ENCODE data around the gene DRAM1.
A peak's percentile ranks its signal among the peaks of the same experiment; 100 is the strongest.

DRAM1 gene

GRCh38 chr12:101931498-101932326 lies 54.3 kb downstream of the DRAM1 start:
- peaks cover 65 to 93% of the 10 kb centered on the region in 2 donors for H3K4me1 Mint-ChIP-seq
- H3K27me3 Mint-ChIP-seq = no peaks in the 10 kb centered on the region
- peaks cover 7 to 12% of the 10 kb centered on the region in 2 donors for H3K9me3 Mint-ChIP-seq
- H3K36me3 Mint-ChIP-seq = peaks cover 13 to 30% of the 10 kb centered on the region in 2 donors
- peak; percentile 70 for DNase-seq
- peak overlapping the region; percentile 50 to 68 for H3K4me3 Mint-ChIP-seq
- peak; percentile 73 to 78 for ATAC-seq (replicated peaks)
- peak overlapping the region; percentile 93 for H3K27ac Mint-ChIP-seq

DNA sequence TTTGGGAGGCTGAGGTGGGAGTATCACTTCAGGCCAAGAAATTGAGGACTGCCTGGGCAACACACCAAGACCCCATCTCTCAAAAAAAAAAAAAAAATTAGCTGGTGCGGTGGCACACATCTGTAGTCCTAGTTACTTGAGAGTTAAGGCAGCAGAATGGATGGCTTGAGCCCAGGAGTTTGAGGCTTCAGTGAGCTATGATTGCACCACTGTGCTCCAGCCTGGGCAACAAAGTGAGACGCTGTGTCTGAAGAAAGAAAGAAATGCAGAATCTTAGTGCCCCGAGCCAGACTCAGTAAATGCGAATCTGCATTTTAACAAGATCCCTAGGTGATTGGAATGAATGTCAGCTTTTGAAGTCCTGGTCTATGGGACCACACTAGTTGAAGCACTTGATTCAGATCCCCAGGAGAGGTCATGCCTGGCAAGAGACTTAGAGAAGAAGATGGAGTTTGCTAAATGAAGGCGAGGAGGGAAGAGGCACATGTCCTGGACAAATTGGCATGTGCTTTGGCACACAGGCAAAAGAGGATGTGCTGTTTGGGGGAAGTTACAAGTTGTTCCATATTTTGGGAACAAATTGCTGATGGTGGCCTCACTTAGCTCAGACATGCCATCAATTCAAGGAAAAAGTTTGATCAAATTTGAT lies 56.6 kb downstream of the DRAM1 start:
- DNase-seq (no peak), ATAC-seq (replicated peaks) (no peak)
- Mint-ChIP-seq H3K27me3 (no peaks in the 10 kb centered on the region), H3K27ac (peak overlapping the region; percentile 82), H3K4me3 (peak overlapping the region in 1 of 2 donors; percentile 8), H3K4me1 (peaks cover 69 to 94% of the 10 kb centered on the region in 2 donors), H3K9me3 (peaks cover 4 to 6% of the 10 kb centered on the region in 2 donors), H3K36me3 (peaks cover 12 to 18% of the 10 kb centered on the region in 2 donors)

- H3K4me3 Mint-ChIP-seq = peak overlapping the region; percentile 3 to 42
- DNase-seq = peak; percentile 45
Measured at GRCh38 chr12:101935890-101936746, 58.7 kb downstream of the DRAM1 start.

GRCh38 chr12:101939306-101939705 lies 61.9 kb downstream of the DRAM1 start:
- ATAC-seq (replicated peaks) (no peak), DNase-seq (no peak)
- no peaks in the 10 kb centered on the region for H3K27me3 Mint-ChIP-seq
- no peaks in the 10 kb centered on the region for H3K36me3 Mint-ChIP-seq
- H3K27ac Mint-ChIP-seq = no peak overlapping the region
- H3K4me1 Mint-ChIP-seq = peaks cover 47 to 76% of the 10 kb centered on the region in 2 donors
- no peaks in the 10 kb centered on the region for H3K9me3 Mint-ChIP-seq
- H3K4me3 Mint-ChIP-seq = no peak overlapping the region

More at GRCh38 chr12:101935890-101936746, 58.7 kb downstream of the DRAM1 start:
- ATAC-seq (replicated peaks) = peak; percentile 75 to 79
- Mint-ChIP-seq H3K27me3 (no peaks in the 10 kb centered on the region), H3K36me3 (peaks cover 0 to 3% of the 10 kb centered on the region in 2 donors), H3K9me3 (no peaks in the 10 kb centered on the region), H3K4me1 (peaks cover 65 to 96% of the 10 kb centered on the region in 2 donors), H3K27ac (peak overlapping the region; percentile 85)

DNA sequence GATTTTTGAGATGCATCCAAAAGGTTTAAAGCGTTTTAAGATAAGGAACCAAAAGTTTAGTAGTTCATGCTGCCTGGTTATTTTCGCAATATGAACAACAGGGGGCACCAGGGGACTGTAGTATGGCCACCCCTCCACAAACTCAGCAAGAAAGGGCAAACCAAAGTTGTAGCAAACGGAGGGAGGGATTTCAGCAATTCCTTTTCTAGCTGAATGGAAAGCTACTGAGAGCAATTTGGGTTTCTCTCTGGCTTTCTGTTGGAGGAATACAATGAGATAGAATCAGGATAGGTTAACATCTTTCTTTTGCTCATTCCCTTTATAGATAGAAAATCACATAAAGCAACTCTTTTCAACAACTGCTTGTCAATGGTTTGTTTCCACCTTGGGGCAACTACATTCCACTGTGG lies 62.5 kb downstream of the DRAM1 start:
- no peaks in the 10 kb centered on the region for H3K9me3 Mint-ChIP-seq
- peak overlapping the region; percentile 42 for H3K27ac Mint-ChIP-seq
- no peaks in the 10 kb centered on the region for H3K27me3 Mint-ChIP-seq
- ATAC-seq (replicated peaks) (peak; percentile 37 to 40), DNase-seq (peak; percentile 41)
- H3K4me1 Mint-ChIP-seq = peaks cover 43 to 72% of the 10 kb centered on the region in 2 donors
- H3K4me3 Mint-ChIP-seq = peak overlapping the region; percentile 25 to 26
- peaks cover 0 to 3% of the 10 kb centered on the region in 2 donors for H3K36me3 Mint-ChIP-seq

DNA sequence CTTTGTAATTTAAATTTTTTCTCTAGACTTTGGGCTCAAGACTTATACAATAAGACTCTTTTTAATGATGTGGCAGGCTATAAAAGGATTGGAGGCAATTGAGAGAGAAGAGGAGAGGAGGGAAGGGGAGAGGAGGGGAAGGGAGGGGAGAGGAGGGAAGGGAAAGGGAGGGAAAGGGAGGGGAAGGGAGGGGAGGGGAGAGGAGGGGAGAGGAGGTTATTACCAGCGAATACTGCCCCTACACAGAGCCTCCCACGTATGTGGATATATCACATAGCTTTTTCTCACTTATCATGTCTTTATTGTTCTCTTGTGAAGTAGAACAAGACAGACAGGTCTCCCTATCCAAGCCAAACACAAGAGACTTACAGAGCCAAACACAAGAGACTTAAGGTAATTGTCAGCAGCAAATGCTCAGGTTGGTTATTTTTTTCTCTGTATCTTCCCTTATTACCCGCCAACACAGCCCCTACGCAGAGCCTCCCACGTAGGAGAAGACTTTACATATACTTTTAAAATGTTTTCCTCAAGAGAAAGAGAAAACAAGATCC lies 63.1 kb downstream of the DRAM1 start:
- Mint-ChIP-seq H3K4me1 (peaks cover 38 to 65% of the 10 kb centered on the region in 2 donors), H3K9me3 (no peaks in the 10 kb centered on the region), H3K27ac (no peak overlapping the region), H3K27me3 (no peaks in the 10 kb centered on the region), H3K4me3 (no peak overlapping the region), H3K36me3 (peaks cover 0 to 4% of the 10 kb centered on the region in 2 donors)
- no peak for ATAC-seq (replicated peaks)
- no peak for DNase-seq

DNA sequence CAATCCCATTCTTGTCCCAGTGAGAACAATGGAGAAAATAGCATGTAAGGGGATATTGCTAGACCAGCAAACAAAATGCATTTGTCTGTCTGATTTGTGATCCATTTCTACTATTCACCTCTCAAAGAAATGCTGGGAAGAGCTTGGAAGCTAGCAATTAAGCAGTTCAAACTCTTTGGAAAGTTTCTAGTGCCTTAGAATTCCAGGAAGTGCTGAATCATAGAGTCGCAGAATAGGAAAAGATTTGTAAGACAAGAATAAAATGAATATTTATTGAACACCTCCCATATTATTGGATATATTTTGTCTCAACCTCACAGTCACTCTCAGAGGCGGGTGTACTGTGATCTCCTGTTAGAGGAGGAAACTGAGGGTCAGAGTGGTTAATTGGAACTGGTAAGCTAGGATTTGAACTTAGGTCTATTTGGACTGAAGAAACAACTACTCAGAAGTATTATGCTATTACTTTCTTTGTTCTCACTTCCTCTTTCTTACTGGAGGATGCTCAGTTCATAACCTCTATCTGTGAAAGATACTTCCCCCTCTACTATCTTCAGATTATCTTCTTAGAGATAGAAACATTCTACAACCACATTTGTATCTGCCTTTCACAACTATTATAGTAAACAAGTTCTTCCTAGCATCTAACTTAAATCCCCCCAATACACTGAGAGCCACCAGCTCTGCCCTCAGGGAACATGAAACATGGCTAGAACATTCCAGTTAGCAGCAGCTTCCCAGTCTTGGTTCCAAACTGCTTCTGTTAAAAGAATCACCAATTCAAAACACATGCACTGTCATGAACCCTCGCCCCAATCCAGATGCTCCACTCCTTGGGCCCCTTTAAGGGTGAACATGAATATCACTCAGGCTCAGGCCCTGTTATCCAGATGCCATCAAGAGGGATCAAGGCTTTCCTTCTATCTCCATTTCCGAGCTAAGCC lies 64.2 kb downstream of the DRAM1 start:
- ATAC-seq (replicated peaks) (peak; percentile 94 to 96), DNase-seq (no peak)
- Mint-ChIP-seq H3K9me3 (no peaks in the 10 kb centered on the region), H3K4me3 (no peak overlapping the region), H3K27ac (peak overlapping the region; percentile 27), H3K27me3 (no peaks in the 10 kb centered on the region), H3K36me3 (peaks cover 2 to 4% of the 10 kb centered on the region in 2 donors), H3K4me1 (peaks cover 28 to 58% of the 10 kb centered on the region in 2 donors)

GRCh38 chr12:101942250-101942605 lies 64.8 kb downstream of the DRAM1 start:
- no peaks in the 10 kb centered on the region for H3K27me3 Mint-ChIP-seq
- no peak overlapping the region for H3K27ac Mint-ChIP-seq
- no peaks in the 10 kb centered on the region for H3K9me3 Mint-ChIP-seq
- ATAC-seq (replicated peaks) (no peak), DNase-seq (no peak)
- H3K4me1 Mint-ChIP-seq = peaks cover 22 to 52% of the 10 kb centered on the region in 2 donors
- H3K36me3 Mint-ChIP-seq = peaks cover 2 to 4% of the 10 kb centered on the region in 2 donors
- H3K4me3 Mint-ChIP-seq = no peak overlapping the region

DNA sequence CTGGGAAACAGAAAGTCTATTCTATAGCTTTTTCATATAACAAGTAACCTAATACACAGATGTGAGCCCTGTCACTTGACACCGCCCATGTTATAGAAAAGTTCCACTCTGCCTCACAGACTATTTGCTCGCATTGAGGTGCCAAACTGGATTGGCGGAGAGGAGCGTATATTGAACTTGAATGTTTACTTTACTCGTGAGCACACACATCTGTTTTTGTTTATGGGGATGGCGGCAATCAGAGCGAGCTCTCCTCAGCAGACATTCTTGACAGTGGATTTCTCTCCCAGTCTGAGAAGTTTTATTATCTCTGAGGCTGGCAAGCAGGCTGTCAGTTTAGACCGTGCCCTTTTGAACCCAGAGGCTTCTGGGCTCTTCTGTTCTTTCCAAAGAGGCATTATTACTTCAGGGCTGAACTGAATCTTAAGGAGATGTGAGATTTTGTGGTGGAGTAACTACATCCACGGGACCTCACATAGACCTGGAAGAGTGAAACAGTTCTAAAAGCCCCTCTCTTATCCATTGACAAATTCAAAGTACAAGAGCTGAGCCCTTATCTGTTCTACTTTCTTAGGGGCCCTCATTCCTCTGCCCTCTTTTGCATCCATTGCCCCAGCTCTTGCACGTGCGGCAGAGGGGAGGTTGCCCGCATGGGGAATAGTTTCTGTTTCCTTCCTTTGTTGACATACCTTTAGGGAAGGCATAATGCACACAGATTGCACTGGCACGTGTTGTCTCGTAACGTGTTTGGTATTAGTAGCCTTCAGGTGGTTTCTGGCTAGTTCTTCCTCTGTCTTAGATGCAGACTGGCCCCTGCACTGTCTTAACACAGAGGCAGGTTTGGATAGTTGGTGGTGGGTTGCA lies 68.2 kb downstream of the DRAM1 start:
- no peak overlapping the region for H3K4me3 Mint-ChIP-seq

DNA sequence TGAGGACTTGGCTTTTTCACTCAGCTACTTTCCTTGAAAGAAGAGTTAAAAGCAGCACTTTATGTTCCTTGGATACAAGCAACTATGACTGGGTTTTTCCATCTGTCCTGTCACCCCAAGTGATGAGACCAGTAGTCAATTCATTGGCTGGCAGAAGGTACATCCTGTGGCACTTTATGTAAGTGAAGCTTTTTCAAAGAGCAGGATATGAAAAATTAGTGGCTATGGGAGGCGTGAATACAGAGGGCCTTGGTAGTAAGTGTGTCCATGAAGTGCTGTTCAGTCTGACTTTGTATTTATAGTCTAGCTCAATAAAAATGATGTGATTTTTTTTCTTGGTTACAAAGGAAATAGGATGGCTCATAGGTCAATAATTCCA lies 68.8 kb downstream of the DRAM1 start:
- peaks cover 8 to 15% of the 10 kb centered on the region in 2 donors for H3K4me1 Mint-ChIP-seq
- no peak overlapping the region for H3K4me3 Mint-ChIP-seq
- DNase-seq (no peak), ATAC-seq (replicated peaks) (no peak)
- no peak overlapping the region for H3K27ac Mint-ChIP-seq
- no peaks in the 10 kb centered on the region for H3K9me3 Mint-ChIP-seq
- H3K36me3 Mint-ChIP-seq = peaks cover 2 to 8% of the 10 kb centered on the region in 2 donors
- no peaks in the 10 kb centered on the region for H3K27me3 Mint-ChIP-seq

More for the DNA sequence above, 68.2 kb downstream of the DRAM1 start:
- no peak for ATAC-seq (replicated peaks)
- Mint-ChIP-seq H3K9me3 (no peaks in the 10 kb centered on the region), H3K36me3 (peaks cover 2 to 8% of the 10 kb centered on the region in 2 donors), H3K27ac (no peak overlapping the region), H3K27me3 (no peaks in the 10 kb centered on the region), H3K4me1 (peaks cover 11 to 21% of the 10 kb centered on the region in 2 donors)
- no peak for DNase-seq

DNA sequence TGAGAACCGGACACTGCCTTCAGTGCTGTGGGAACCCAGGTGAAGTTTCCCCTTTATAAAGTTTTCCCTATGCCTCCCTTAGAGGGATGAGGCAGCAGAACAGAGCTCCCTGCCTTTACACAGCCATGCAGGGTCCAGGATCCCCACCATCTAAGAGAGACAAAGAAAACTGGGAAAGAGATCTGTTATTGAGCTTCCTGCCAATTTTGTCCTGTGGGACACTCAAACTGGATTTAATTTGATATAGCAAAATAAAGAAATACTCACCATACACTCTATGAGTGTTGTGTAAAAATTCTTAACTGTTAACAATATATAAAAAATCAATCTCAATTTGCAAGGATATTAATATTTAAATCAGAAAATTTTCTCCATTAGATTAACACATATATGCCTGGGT lies 69.9 kb downstream of the DRAM1 start:
- ATAC-seq (replicated peaks) (no peak), DNase-seq (no peak)
- Mint-ChIP-seq H3K36me3 (peaks cover 5 to 8% of the 10 kb centered on the region in 2 donors), H3K27me3 (no peaks in the 10 kb centered on the region), H3K27ac (no peak overlapping the region), H3K4me1 (peaks cover 2 to 4% of the 10 kb centered on the region in 2 donors), H3K4me3 (no peak overlapping the region), H3K9me3 (no peaks in the 10 kb centered on the region)

DNA sequence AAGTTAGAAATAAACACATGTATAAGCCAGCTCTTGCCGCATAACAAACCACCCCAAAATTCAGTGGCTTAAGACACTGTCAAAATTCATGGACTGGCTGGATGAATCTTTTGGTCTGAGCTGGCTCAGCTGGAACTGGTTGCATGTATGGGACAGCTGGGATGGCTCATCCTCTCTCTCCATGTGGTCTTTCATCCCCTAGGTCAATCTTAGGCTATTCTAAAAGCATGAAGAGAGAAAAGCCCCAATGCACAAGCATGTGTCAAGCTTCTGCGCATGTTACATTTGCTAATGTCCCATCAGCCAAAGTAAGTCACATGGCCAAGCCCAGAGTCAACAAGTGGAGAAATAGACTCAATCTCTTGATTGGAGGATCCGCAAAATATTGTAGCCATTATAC lies 71.0 kb downstream of the DRAM1 start:
- Mint-ChIP-seq H3K4me1 (peaks cover 2 to 4% of the 10 kb centered on the region in 2 donors), H3K27me3 (no peaks in the 10 kb centered on the region), H3K4me3 (no peak overlapping the region), H3K36me3 (peaks cover 5 to 11% of the 10 kb centered on the region in 2 donors), H3K27ac (no peak overlapping the region), H3K9me3 (no peaks in the 10 kb centered on the region)
- no peak for ATAC-seq (replicated peaks)
- DNase-seq = no peak
